HG03025 (cell line): ENCODE data around the gene CPA3.

ENCODE experiments used
- ATAC-seq: cut with Tn5 transposase; IDR thresholded peaks from one replicate; pipeline ENCODE4 v1.9.1; 2021; ENCODE audit warnings: mild to moderate bottlenecking, moderate library complexity; ENCODE audit not compliant: unreplicated experiment, low FRiP score

Gene CPA3

DNA sequence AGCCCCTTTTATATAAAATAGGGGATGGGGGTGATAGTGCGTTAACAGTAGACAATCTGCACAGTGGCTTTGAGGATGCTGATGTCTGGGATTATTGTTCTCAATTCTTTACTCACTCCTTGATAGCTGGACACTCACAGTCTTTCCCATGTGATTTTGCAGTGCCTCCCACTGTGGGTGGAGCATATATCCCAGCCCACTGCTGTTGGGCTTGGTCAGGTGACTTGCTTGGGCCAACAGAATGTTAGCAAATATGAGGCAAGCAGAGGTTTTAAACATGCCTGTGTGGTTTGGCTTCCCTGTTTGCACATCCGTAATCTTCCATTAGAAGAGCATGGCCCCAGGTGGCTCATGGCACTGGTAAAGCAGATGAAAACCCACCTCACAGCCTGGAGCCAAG, 46.5 kb downstream of the CPA3 start:
- no peak for ATAC-seq

DNA sequence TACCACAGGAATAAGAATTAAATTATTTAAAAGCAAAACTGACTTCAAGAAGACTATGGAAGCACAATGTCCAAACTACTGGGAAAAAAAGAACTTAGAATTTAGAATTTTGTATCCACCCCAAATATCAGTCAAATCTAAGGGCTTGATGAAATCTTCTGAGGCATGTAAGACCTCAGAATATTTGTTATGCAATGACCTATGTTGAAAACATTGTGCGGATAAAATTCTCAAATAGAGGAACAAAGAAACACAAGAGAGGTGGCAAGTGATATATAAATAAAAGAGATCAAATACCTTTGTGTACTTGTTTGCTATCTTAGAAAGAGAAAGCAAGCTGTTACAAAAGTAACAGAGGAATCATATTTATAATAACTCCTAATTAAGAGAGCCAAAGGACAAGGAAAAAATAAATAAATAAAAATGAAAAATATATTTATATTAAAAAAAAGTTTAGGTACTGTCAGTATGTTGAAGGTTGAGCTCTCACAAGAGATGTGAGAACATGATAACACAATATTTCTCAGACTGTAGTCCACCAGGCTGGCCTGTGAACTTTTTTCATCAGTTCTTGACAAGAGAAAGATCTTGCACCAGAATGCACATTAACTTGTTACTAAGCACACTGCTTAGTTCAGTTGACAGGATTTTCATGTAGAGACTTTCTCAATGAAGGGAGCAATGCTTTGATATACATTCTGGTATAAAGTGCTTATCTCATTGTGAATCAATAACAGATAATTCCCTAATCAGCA, 50.0 kb downstream of the CPA3 start:
- ATAC-seq, result no peak

DNA sequence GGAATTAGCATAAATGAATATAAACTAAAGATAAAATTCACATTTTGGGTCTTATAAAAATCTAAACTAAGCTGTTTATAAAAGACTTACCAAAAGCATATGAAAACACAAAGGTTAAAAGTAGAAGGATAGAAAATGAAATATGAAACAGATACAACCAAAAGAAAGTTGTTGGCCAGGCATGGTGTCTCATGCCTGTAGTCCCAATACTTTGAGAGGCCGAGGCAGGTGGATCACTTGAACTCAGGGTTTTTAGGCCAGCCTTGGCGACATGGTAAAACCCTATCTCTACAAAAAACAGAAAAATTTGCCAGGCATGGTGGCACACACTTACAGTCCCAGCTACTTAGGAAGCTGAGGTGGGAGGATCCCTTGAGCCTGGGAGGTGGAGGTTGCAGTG, 51.0 kb downstream of the CPA3 start:
- no peak for ATAC-seq

DNA sequence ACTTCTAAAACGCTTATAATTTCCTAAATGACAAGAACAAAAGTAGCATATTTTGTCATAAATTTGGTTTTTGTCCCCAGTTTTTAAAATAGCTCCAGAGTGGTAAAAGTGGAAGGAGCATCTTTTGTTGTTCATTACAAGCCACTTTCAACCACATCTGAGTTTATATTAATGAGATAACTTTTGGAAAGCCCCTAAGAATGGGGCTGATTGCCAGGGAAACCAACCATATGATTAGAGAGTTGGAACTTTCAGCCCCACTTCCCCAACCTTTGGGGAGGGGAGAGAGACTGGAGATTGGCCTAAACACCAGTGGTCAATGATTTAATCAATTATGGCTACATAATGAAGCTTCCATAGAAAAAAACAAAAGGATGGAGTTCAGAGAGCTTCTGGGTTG, 57.4 kb downstream of the CPA3 start:
- ATAC-seq, result no peak

DNA sequence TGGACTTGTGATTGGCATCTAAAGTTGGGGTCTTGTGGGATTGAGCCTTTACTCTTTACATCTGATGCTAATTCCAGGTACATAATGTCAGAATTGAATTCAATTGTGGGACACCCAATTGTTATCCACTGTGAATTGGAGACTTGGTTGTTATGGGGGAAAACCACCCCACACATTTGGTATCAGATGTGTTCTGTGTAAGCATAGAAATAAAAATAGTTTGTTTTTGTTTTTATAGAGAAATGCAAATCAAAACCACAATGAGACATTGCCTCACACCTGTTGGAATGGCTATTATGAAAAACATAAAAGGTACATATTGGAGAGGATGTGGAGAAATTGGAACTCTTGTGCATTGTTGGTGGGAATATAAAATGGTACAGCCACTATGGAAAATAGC, 58.5 kb downstream of the CPA3 start:
- no peak for ATAC-seq

DNA sequence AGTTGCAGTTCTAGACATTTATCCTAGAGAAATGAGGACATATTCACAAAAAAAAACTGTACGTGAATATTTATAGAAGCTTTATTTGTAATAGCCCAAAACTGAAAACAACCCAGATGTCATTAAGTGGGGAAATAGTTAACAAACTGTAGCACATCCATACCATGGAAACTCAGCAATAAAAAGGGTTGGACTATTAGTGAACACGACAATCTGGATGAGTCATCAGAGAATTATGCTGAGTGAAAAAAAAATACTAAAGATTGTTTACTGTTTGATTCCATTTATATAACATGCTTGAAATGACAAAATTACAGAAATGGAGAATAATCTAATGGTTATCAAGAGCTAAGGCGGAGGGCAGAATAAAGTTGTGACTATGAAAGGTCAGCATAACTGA, 59.5 kb downstream of the CPA3 start:
- no peak for ATAC-seq

DNA sequence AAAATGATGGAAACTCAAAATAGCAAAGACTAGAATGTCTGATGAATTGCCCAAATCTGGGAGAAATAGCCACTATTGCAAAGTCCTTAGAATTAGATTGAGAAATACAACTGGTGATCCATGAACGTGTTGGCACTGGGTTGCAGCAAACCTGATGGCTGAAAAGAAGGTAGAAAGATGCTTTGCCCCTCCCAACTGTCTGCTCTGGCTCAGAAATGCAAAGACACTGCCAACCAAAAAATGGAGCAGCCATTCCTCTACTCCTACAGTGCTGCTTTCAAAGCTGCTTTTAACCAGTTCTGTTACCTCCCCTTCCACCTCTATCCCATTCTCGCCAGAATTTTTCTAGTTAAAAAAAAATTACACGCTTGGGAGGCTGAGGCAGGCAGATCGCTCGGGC, 60.7 kb downstream of the CPA3 start:
- no peak for ATAC-seq

DNA sequence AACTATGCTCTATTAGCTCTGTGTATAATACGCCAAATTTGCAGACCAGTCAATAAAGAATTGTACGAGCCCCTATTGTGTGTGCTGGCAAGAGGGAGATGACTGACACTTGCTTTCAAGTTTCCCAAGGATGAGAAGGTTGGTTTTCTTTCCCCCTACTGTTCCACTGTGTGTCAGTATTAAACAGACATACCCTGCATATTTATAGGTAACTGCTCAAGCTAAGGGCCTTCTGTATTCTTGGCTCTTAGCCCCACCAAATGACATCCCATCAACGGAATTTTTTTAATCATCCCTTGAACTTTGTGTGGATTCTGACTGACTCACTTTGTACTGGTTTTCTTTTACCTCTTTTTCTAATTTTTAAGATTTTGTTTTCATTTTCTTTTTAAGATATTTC, 65.7 kb downstream of the CPA3 start:
- no peak for ATAC-seq

DNA sequence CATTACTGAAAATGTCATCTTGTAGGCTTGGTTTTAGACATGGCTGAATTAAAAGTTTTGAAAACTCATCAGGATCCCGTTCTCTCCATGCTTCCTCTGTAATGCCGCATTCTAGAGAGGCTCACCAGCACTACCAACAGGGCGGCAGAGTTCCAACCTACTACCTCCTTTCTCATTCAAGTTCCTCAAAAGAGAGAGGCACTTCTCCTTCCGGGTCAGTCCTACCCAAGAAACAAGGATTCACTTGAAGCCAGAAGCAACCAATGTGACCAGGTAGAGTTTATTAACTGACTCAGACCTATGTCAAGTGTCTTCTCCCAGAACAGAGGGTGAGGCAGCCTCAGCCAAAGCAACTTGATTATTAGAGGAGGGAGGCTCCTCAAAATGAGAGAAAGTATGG, 66.5 kb downstream of the CPA3 start:
- ATAC-seq, result no peak

DNA sequence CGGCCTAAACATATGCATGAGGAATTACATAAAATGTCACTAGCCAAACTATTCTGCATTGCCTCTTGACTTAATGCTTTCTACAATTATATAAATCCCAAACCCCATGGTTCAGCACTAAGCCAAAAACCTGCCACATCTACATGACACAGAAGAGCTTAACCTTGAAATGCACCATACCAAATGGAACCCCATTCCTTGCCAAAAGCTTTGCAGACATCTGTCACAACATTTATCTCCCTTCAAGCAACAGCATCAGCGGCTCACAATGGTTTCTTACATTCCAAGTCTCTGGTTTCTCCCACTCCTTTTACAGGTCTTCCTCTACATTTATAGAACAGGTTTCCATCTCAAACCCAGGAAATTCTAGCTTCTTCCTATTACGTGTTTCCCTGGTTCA, 67.9 kb downstream of the CPA3 start:
- no peak for ATAC-seq

DNA sequence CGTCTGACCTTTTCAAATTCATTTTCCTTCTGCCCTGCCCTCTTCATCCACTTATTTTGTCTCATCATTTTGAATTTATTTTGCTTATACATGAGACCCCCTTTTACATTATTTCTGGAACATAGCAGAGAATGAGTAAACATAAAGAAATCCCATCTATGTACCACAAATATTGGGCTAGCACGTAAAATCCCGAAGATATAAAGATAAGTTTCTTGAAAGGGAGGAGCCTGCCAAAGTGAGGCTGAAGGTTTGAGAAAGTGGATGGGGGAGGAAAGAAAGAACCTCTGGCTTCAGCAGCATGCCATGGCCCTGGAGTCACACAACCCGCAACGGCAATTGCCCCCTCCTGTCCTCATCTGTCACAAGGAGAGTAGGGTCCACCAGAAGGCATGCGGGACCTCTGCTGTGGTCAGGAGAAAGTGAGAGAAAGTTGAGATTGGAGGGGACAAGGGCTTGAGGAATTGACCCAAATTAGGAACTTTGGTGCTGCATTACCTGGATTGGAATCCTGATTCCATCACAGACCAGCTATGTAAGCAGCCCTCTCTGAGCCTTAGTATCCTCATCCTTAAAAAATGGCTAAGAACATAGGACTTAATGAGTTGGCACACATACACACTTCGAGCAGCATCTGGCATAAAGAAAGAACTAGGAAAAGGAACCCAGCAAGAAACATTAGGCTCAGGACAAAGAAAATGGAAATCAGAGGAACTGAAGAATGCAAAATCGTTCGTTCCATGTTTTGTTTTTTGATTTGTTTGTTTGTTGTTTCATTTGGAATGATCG, 72.6 kb downstream of the CPA3 start:
- no peak for ATAC-seq

DNA sequence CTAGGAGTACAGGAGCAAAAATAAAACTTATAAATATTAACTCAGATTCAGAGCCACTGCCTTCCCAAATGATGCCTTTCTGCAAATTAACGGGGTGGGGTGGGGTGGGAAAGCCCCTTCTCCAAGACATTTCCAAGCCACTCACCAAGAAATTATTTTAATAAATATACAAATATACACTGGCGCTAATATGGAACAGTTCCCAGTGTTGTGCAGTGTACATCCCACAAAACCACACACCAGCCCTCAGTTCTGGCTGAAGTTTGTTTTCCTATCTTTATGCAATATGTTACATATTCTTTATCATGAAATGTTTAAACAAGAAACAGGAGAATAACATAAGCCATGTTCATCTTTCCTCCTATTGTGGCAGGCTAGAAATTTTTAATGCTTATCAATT, 73.2 kb downstream of the CPA3 start:
- no peak for ATAC-seq

DNA sequence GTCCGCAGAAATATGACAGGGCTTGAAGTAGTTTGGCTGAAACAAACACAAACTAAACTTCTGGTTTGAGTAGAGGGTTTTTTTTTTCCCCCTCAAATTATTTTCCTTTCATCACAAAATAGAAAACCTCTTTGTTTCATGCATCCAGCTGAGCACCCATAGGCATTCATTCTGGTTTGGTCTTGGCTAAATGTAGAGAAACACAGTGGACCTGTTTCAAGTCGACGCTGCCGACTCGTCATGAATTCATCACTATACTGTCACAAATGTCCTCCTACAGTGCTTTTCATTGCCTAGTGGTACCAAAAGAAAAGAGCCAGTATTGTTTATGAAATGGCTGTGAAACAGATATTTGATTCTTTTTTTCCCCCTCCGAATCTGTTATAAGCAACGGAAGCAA, 73.8 kb downstream of the CPA3 start:
- ATAC-seq, result no peak

DNA sequence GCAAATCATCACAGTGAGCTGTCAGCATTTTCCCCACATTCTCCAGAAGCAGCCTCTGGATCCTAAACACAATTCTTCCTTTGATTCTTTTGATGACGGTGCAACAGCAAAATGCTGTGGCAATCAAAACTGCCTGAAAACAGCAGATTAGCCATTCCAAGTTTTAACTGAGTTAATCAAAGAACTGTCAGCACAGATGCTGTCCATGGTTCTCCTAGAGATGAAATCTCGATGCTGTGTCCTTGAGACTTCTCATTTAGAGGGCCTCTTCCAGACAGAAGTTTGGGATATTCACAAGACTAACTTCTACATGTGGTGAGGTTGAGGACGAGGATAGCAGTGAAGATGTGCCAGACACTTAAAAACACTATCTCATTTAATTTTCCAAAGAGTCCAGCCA, 75.9 kb downstream of the CPA3 start:
- no peak for ATAC-seq

DNA sequence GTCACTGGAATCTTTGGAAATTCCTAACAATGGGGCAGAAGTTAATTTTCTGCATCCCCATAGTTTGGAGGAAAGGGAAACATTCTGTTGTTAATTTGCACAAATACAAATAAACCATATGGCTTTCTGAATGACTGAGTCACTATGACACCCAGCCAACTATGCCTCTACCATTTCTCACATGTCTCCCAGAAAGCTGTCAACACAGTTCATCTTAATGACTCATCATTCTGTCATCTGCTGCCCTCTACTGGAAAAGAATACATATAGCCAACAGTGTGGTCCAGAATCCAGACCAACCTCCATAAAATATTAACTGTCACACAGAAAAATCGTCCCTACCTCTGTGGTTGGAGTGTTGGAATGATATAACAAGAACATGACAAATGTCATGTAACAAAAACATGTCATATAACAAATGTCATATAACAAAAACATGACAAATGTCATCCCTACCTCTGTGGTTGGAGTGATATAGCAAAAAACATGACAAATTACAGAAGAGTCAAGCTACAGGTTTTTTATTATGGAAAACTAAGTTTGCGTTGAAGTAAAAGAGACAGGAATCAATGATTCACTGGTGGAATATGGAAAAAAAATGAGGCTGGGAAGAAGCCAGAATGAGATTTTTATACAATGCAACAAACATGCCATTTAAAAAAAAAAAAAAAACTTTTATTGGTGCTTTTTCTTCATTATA, 78.6 kb downstream of the CPA3 start:
- peak; percentile 94 for ATAC-seq

DNA sequence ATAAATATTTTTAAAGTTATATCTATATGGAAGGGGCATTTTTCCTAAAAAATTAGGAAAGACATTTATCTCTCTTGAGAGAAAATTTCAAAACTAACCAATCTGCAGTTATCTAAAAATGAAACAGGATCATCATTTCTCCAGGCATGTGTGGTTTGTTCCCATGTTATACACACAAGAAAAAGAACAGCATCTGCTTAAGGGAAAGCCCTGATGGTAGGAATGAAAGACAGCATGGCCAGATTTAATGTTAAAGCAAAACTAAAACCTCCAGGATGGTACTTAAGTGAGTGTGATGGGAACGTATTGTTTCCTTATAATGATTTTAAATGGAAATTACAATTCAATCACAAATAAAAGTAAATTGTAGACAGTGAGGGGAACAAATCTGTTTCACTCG, 80.0 kb downstream of the CPA3 start:
- ATAC-seq, result no peak
